ENCODE measurements around the gene RBMS3. TPM values are rescaled to one million over a fixed set of nuclear protein-coding genes. Genes with fewer than 3 reads are reported as not detected.

RBMS3 gene
- total RNA-seq, 1 donor from 2014 or later = 65.1 TPM

DNA sequence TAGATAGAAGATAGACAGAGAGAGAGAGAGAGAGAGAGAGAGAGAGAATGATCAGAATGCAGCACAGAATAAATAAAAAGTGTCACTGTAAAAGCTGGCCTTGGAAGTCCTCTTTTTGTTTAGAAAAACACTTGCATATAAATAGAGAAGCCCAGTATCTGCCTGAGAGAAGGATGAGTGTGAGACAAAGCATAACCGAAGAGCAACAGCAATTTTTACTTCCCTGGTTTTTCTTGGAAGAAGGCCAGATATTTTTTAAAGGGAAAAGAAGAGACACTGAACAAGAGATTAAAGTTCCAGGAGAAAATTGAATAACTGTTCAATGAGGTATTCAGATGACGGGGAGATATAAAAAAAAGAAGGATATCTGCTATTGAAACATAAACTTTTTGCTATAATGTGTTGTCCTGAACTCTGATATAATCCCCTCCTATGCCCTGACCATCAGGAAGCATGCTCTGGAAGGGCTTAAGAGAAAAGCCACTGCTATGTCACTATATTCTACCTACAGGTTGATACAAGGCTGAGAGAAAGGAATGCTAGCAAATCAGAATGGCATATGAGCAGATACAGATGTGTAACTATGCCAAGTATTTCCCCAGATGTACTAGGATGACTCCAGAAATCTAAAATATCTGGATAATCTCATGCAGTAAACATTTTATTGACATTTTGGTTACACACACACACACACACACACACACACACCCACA is 358.9 kb downstream of the RBMS3 start:
- Mint-ChIP-seq H3K4me1 (ENCODE audit: low read depth, unreplicated experiment) (peaks cover 13% of the 10 kb centered on the region), H3K36me3 (ENCODE audit: unreplicated experiment) (no peaks in the 10 kb centered on the region), H3K9me3 (ENCODE audit: unreplicated experiment) (no peaks in the 10 kb centered on the region), H3K27me3 (ENCODE audit: unreplicated experiment) (no peaks in the 10 kb centered on the region), H3K27ac (ENCODE audit: unreplicated experiment) (no peak overlapping the region), H3K4me3 (ENCODE audit: unreplicated experiment) (no peak overlapping the region)
- DNase-seq = no peak
- TF ChIP-seq, protein P1, sequence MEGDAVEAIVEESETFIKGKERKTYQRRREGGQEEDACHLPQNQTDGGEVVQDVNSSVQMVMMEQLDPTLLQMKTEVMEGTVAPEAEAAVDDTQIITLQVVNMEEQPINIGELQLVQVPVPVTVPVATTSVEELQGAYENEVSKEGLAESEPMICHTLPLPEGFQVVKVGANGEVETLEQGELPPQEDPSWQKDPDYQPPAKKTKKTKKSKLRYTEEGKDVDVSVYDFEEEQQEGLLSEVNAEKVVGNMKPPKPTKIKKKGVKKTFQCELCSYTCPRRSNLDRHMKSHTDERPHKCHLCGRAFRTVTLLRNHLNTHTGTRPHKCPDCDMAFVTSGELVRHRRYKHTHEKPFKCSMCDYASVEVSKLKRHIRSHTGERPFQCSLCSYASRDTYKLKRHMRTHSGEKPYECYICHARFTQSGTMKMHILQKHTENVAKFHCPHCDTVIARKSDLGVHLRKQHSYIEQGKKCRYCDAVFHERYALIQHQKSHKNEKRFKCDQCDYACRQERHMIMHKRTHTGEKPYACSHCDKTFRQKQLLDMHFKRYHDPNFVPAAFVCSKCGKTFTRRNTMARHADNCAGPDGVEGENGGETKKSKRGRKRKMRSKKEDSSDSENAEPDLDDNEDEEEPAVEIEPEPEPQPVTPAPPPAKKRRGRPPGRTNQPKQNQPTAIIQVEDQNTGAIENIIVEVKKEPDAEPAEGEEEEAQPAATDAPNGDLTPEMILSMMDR (IDR thresholded peaks at IDR 0.05; ENCODE audit: partially characterized antibody, unreplicated experiment) = no peak

DNA sequence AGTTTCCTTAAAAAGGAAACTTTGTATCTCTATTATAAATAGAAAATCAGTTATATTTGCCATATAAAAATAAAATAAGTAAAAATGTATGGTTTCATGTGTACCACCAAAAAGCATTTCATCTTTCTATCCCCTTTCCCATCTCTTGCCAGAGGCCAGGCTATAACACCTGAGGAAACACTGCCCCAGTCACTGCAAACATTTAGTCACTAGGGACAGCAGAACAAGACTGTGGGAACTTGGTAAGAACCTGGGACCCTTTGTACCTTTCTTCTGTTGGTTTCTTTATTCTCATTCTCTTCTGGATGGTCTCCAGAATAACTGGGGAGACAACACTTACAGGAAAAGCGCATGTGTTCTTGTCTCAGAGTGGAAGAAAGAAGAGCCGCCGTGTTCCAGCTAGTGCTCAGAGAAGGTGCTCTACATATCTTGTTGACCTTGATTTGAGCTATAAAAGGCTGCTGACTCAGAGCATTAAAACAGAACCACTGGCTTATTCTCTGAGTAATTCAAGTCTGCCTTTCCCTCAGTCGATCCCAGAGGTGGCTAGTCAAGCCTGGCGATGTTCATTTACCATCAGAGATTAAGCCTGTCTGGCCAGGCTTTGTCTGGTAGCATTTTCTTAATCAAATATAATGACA is 361.6 kb downstream of the RBMS3 start:
- no peak for DNase-seq
- Mint-ChIP-seq H3K4me1 (ENCODE audit: low read depth, unreplicated experiment) (peaks cover 13% of the 10 kb centered on the region), H3K9me3 (ENCODE audit: unreplicated experiment) (no peaks in the 10 kb centered on the region), H3K4me3 (ENCODE audit: unreplicated experiment) (no peak overlapping the region), H3K27me3 (ENCODE audit: unreplicated experiment) (no peaks in the 10 kb centered on the region), H3K36me3 (ENCODE audit: unreplicated experiment) (no peaks in the 10 kb centered on the region), H3K27ac (ENCODE audit: unreplicated experiment) (no peak overlapping the region)
- TF ChIP-seq, protein P1 (IDR thresholded peaks at IDR 0.05; ENCODE audit: partially characterized antibody, unreplicated experiment) = no peak

- peaks cover 13% of the 10 kb centered on the region for H3K4me1 Mint-ChIP-seq (ENCODE audit: low read depth, unreplicated experiment)
- DNase-seq = no peak
- TF ChIP-seq, protein P1 (IDR thresholded peaks at IDR 0.05; ENCODE audit: partially characterized antibody, unreplicated experiment) = no peak
- H3K9me3 Mint-ChIP-seq (ENCODE audit: unreplicated experiment) = no peaks in the 10 kb centered on the region
- peak overlapping the region; percentile 4 for H3K4me3 Mint-ChIP-seq (ENCODE audit: unreplicated experiment)
- peak overlapping the region; percentile 88 for H3K27ac Mint-ChIP-seq (ENCODE audit: unreplicated experiment)
- H3K27me3 Mint-ChIP-seq (ENCODE audit: unreplicated experiment) = no peaks in the 10 kb centered on the region
- no peaks in the 10 kb centered on the region for H3K36me3 Mint-ChIP-seq (ENCODE audit: unreplicated experiment)
These were observed 362.2 kb downstream of the RBMS3 start for GRCh38 chr3:29643034-29643425.

GRCh38 chr3:29644261-29644660 is 363.4 kb downstream of the RBMS3 start:
- DNase-seq = no peak
- Mint-ChIP-seq H3K9me3 (ENCODE audit: unreplicated experiment) (no peaks in the 10 kb centered on the region), H3K4me3 (ENCODE audit: unreplicated experiment) (no peak overlapping the region), H3K36me3 (ENCODE audit: unreplicated experiment) (no peaks in the 10 kb centered on the region), H3K27ac (ENCODE audit: unreplicated experiment) (no peak overlapping the region), H3K4me1 (ENCODE audit: low read depth, unreplicated experiment) (peaks cover 13% of the 10 kb centered on the region), H3K27me3 (ENCODE audit: unreplicated experiment) (no peaks in the 10 kb centered on the region)
- TF ChIP-seq, protein P1 (IDR thresholded peaks at IDR 0.05; ENCODE audit: partially characterized antibody, unreplicated experiment) = no peak
